ENCODE data around the gene ODAD2.

DNA sequence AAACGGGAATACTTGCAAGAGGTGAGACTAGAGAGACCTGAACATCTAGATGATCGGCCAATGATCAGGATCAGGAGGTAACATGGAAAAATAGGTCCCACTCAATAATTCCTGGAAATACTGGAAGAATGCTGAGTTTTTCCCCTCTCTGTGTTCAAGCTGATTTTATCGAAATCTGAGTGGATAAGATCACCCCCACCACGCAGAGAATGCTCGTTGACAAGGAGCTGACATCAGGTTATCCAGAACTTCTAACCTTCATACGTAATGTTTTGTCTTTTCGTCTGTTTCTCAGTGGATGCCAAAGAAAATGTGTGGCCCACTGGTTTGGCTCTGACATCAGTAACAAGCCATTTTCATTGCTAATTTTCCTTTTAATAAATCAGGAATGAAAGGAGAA, 194.7 kb downstream of the ODAD2 start:
- TF ChIP-seq, protein P1, sequence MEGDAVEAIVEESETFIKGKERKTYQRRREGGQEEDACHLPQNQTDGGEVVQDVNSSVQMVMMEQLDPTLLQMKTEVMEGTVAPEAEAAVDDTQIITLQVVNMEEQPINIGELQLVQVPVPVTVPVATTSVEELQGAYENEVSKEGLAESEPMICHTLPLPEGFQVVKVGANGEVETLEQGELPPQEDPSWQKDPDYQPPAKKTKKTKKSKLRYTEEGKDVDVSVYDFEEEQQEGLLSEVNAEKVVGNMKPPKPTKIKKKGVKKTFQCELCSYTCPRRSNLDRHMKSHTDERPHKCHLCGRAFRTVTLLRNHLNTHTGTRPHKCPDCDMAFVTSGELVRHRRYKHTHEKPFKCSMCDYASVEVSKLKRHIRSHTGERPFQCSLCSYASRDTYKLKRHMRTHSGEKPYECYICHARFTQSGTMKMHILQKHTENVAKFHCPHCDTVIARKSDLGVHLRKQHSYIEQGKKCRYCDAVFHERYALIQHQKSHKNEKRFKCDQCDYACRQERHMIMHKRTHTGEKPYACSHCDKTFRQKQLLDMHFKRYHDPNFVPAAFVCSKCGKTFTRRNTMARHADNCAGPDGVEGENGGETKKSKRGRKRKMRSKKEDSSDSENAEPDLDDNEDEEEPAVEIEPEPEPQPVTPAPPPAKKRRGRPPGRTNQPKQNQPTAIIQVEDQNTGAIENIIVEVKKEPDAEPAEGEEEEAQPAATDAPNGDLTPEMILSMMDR (IDR thresholded peaks at IDR 0.05), result no peak
- no peak for TF ChIP-seq EP300 (IDR thresholded peaks at IDR 0.05)
- TF ChIP-seq POLR2A (IDR thresholded peaks at IDR 0.05), result no peak
